CD4-positive, alpha-beta memory T cell (primary cell): Measurements from ENCODE around the gene NAPSA. TPM values are rescaled to one million over a fixed set of nuclear protein-coding genes. Genes with fewer than 3 reads are reported as not detected.

Experiments used
- CTCF ChIA-PET: fragments of 350-600 bp; sonication (Branson Sonifier 250); formaldehyde crosslinking; loops from one replicate; lab custom pipeline; 2021; ENCODE audit warnings: inconsistent platforms; ENCODE audit not compliant: partially characterized antibody; lab: Charles Lee
- POLR2A ChIA-PET: fragments of 350-600 bp; sonication (Branson Sonifier 250); formaldehyde crosslinking; loops from one replicate; lab custom pipeline; 2021; ENCODE audit not compliant: partially characterized antibody; lab: Charles Lee
- DNase-seq, 5 donors: peaks; one replicate each; pipeline versions ENCODE4 v3.0.0 to v3.0.0-alpha.2; 2020 to 2022; ENCODE audit warnings: mixed read lengths in 1 of 5
- H3K27ac ChIP-seq: one replicate; pipeline ENCODE4 v1.7.0; 2013; ENCODE audit warnings: low read depth, low read length
- H3K27me3 ChIP-seq: 2 replicates; pipeline ENCODE4 v1.7.0; 2013; ENCODE audit warnings: mild to moderate bottlenecking, low read length, moderate library complexity; ENCODE audit not compliant: insufficient read depth
- H3K36me3 ChIP-seq: 2 replicates; pipeline ENCODE4 v1.7.0; 2013; ENCODE audit warnings: mild to moderate bottlenecking, low read length, moderate library complexity; ENCODE audit not compliant: insufficient read depth
- H3K4me1 ChIP-seq: 2 replicates; pipeline ENCODE4 v1.7.0; 2013; ENCODE audit warnings: mild to moderate bottlenecking, low read length, moderate library complexity; ENCODE audit not compliant: insufficient read depth
- H3K4me3 ChIP-seq, 2 donors: one replicate each; pipeline ENCODE4 v1.7.0; 2013; ENCODE audit warnings: low read length in 2 of 2, mild to moderate bottlenecking in 1 of 2
- H3K9me3 ChIP-seq, 2 donors: one replicate each; pipeline ENCODE4 v1.7.0; 2013; ENCODE audit warnings: low read length in 2 of 2, control low read depth in 1 of 2; ENCODE audit not compliant: control insufficient read depth in 1 of 2
- H3K27ac Mint-ChIP-seq, 7 donors: one replicate each; pipeline ENCODE4 v1.8.0; 2020 to 2021; ENCODE audit warnings: mixed read lengths in 7 of 7, mild to moderate bottlenecking in 6 of 7, inconsistent platforms in 3 of 7, moderate library complexity in 3 of 7
- H3K27me3 Mint-ChIP-seq, 2 donors: one replicate each; pipeline ENCODE4 v1.8.0; 2020 to 2021; ENCODE audit warnings: mixed read lengths in 2 of 2
- H3K36me3 Mint-ChIP-seq, 2 donors: one replicate each; pipeline ENCODE4 v1.8.0; 2020 to 2021; ENCODE audit warnings: mixed read lengths in 2 of 2, inconsistent platforms in 1 of 2, mild to moderate bottlenecking in 1 of 2
- H3K4me1 Mint-ChIP-seq, 4 donors: one replicate each; pipeline ENCODE4 v1.8.0; 2020 to 2021; ENCODE audit warnings: mixed read lengths in 4 of 4, mild to moderate bottlenecking in 1 of 4
- H3K4me3 Mint-ChIP-seq, 8 donors: one replicate each; pipeline ENCODE4 v1.8.0; 2020 to 2021; ENCODE audit warnings: mixed read lengths in 8 of 8, mild to moderate bottlenecking in 7 of 8, moderate library complexity in 6 of 8, inconsistent platforms in 3 of 8
- H3K9me3 Mint-ChIP-seq, 8 donors: one replicate each; pipeline ENCODE4 v1.8.0; 2020 to 2021; ENCODE audit warnings: mixed read lengths in 8 of 8, mild to moderate bottlenecking in 5 of 8, inconsistent platforms in 3 of 8, moderate library complexity in 1 of 8
- intact Hi-C: fragments of 100-400 bp; cut with micrococcal nuclease; formaldehyde crosslinking; loops from one replicate; pipeline ENCODE4 v1.15.1; 2023
- polyA plus RNA-seq, 2 donors: library from polyadenylated mRNA; unstranded; fragments of 300-500 nt; fragmentation: Illumina TruSeq; gene quantifications; one replicate each; pipeline ENCODE4 v1.2.3, GENCODE V29; 2021
- total RNA-seq, 2 experiments: library from RNA; stranded (reverse); gene quantifications; one replicate each; pipeline ENCODE4 v1.2.3, GENCODE V29; 2021

The NAPSA gene
- total and polyA plus RNA-seq, 4 experiments from 2014 or later, result 0.57 to 6.6 (median 2.7) TPM

GRCh38 chr19:50327013-50327412 is 38.4 kb downstream of the NAPSA start:
- H3K4me3 Mint-ChIP-seq, result peak overlapping the region; percentile 21 to 66 (median 62)
- CTCF ChIA-PET, result no interaction called here
- H3K36me3 Mint-ChIP-seq, result peaks cover 5 to 6% of the 10 kb centered on the region in 2 donors
- H3K4me3 ChIP-seq, result no peak overlapping the region
- peaks cover 48% of the 10 kb centered on the region for H3K4me1 ChIP-seq
- peaks cover 0 to 29% (median 14%) of the 10 kb centered on the region in 8 donors for H3K9me3 Mint-ChIP-seq
- POLR2A ChIA-PET, result no interaction called here
- H3K27ac ChIP-seq, result no peak overlapping the region
- peaks cover 25 to 46% of the 10 kb centered on the region in 2 donors for H3K27me3 Mint-ChIP-seq
- H3K4me1 Mint-ChIP-seq, result peaks cover 30 to 57% (median 44%) of the 10 kb centered on the region in 4 donors
- peaks cover 29% of the 10 kb centered on the region for H3K27me3 ChIP-seq
- peak overlapping the region in 3 of 7 donors; percentile 31 to 78 (median 68) for H3K27ac Mint-ChIP-seq
- intact Hi-C loops, result no loop called here
- no peaks in the 10 kb centered on the region for H3K36me3 ChIP-seq
- no peaks in the 10 kb centered on the region for H3K9me3 ChIP-seq
- no peak for DNase-seq

- DNase-seq, result no peak
- peaks cover 5 to 6% of the 10 kb centered on the region in 2 donors for H3K36me3 Mint-ChIP-seq
- no peak overlapping the region for H3K27ac ChIP-seq
- H3K9me3 ChIP-seq, result no peaks in the 10 kb centered on the region
- H3K9me3 Mint-ChIP-seq, result peaks cover 0 to 24% (median 14%) of the 10 kb centered on the region in 8 donors
- intact Hi-C loops, result no loop called here
- peak overlapping the region in 1 of 8 donors; percentile 58 for H3K4me3 Mint-ChIP-seq
- H3K4me3 ChIP-seq, result no peak overlapping the region
- H3K27me3 ChIP-seq, result peaks cover 29% of the 10 kb centered on the region
- H3K27ac Mint-ChIP-seq, result peak overlapping the region in 1 of 7 donors; percentile 78
- ChIA-PET POLR2A (interaction anchor here (0.6 kb wide), 1 partner anchor 58 kb away, joined by 3 read pairs; the partner anchor contains the start of gene POLD1), CTCF (interaction anchor here (1.1 kb wide), 1 partner anchor 31 kb away, joined by 4 read pairs; no protein-coding TSS in a partner anchor)
- peaks cover 23 to 49% (median 36%) of the 10 kb centered on the region in 4 donors for H3K4me1 Mint-ChIP-seq
- H3K36me3 ChIP-seq, result no peaks in the 10 kb centered on the region
- H3K27me3 Mint-ChIP-seq, result peaks cover 21 to 42% of the 10 kb centered on the region in 2 donors
- peaks cover 40% of the 10 kb centered on the region for H3K4me1 ChIP-seq
Observed at GRCh38 chr19:50326101-50326664, 39.3 kb downstream of the NAPSA start.

DNA sequence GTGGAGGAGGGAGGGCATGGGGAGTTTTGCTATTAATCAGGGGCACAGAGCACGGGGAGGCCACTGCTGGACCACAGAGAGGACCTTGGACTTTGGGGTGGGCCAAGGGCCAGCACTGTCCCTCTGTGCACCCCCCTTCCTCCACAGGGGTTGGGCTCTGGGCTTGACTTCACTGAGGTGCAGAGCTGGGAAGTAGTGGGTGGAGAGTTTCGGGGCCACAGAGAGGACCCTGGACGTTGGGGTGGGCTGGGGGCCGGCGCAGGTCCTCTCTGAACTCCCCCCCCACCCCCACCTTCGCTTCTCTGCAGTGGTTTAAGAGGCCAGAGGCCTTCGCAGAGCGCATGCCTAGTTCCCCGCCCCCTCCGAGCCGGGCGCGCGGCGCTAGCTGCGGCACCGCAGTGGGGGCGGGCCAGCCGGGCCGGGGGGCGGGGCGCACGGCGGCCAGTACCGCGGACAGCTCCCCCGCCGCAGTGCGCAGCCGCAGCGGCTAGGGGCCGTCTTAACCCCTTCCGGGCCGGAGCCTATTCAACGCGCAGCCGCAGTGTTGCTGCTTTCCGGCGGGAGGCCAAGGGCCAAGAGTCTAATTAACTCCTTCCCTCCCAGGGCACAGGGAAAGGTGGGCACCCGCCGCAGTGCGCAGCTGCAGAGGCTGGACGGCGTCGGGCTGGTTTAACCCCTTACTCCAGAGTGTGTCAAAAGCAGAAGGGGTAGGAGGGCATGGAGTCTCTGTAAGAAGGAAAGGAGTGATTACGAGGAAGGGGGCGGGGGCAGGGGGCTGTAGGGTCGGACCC is 39.9 kb downstream of the NAPSA start:
- H3K27ac ChIP-seq, result no peak overlapping the region
- ChIA-PET POLR2A (interaction anchor here (0.6 kb wide), 1 partner anchor 59 kb away, joined by 3 read pairs; the partner anchor contains the start of gene POLD1), CTCF (interaction anchor here (1.1 kb wide), 1 partner anchor 32 kb away, joined by 4 read pairs; no protein-coding TSS in a partner anchor)
- H3K9me3 Mint-ChIP-seq, result peaks cover 0 to 22% (median 13%) of the 10 kb centered on the region in 8 donors
- H3K36me3 ChIP-seq, result no peaks in the 10 kb centered on the region
- H3K27ac Mint-ChIP-seq, result peak overlapping the region in 2 of 7 donors; percentile 30 to 68
- intact Hi-C loops, result no loop called here
- no peaks in the 10 kb centered on the region for H3K9me3 ChIP-seq
- peaks cover 29% of the 10 kb centered on the region for H3K27me3 ChIP-seq
- DNase-seq, result peak; percentile 52 to 73 (median 72)
- H3K4me1 Mint-ChIP-seq, result peaks cover 22 to 42% (median 32%) of the 10 kb centered on the region in 4 donors
- H3K4me3 Mint-ChIP-seq, result peak overlapping the region in 3 of 8 donors; percentile 25 to 58 (median 54)
- peaks cover 33% of the 10 kb centered on the region for H3K4me1 ChIP-seq
- H3K36me3 Mint-ChIP-seq, result peaks cover 5 to 6% of the 10 kb centered on the region in 2 donors
- H3K4me3 ChIP-seq, result no peak overlapping the region
- H3K27me3 Mint-ChIP-seq, result peaks cover 20 to 45% of the 10 kb centered on the region in 2 donors

DNA sequence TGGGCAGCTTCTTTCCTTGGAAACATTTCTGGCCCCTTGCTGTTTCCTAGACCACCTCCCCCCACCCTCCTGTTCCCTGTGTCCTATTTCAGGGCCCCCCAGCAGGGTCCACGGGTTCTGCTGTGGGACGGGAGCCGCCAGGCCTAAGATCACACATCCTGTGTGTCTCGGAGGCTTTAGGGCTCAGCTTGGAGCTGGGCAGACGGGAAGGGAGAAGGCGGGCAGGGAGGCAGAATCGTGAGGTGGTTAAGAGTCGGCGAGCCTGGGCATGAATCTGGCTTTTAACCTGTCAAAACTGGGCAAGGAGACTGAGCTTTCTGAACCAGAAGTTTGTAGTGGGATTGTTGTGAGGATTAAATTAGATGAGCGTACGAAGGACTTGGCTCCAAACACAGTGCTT is 41.1 kb downstream of the NAPSA start:
- Histone ChIP-seq H3K9me3 (no peaks in the 10 kb centered on the region), H3K4me3 (no peak overlapping the region), H3K27me3 (peaks cover 21% of the 10 kb centered on the region), H3K4me1 (peaks cover 22% of the 10 kb centered on the region), H3K27ac (no peak overlapping the region), H3K36me3 (no peaks in the 10 kb centered on the region)
- CTCF ChIA-PET, result no interaction called here
- POLR2A ChIA-PET, result no interaction called here
- H3K9me3 Mint-ChIP-seq, result peaks cover 0 to 18% (median 5%) of the 10 kb centered on the region in 8 donors
- peaks cover 13 to 36% of the 10 kb centered on the region in 2 donors for H3K27me3 Mint-ChIP-seq
- intact Hi-C loops, result no loop called here
- H3K27ac Mint-ChIP-seq, result no peak overlapping the region
- DNase-seq, result no peak
- H3K4me3 Mint-ChIP-seq, result peak overlapping the region in 2 of 8 donors; percentile 13 to 24
- peaks cover 13 to 31% (median 22%) of the 10 kb centered on the region in 4 donors for H3K4me1 Mint-ChIP-seq
- H3K36me3 Mint-ChIP-seq, result peaks cover under 1% of the 10 kb centered on the region in 2 donors

DNA sequence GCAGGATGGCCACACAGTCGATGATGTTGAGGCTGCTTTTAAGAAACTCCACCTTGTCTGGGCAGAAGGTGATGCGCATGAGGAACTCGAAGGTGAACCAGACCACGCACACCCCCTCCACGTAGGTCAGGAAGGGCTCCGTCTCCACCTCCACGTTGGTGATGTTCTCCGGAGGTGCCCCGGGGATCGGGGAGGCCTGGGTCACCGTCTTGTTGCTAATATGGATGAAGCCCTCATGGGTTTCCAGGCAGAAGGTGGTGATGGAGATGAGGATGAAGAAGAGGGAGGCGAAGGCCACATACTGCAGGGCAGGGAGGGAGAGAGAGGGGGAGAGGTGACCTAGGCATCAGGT is 41.7 kb downstream of the NAPSA start:
- POLR2A ChIA-PET, result no interaction called here
- no peak for DNase-seq
- no peaks in the 10 kb centered on the region for H3K9me3 ChIP-seq
- H3K27me3 Mint-ChIP-seq, result peaks cover 16 to 35% of the 10 kb centered on the region in 2 donors
- peaks cover 21% of the 10 kb centered on the region for H3K4me1 ChIP-seq
- intact Hi-C loops, result no loop called here
- CTCF ChIA-PET, result no interaction called here
- H3K4me3 Mint-ChIP-seq, result no peak overlapping the region
- no peaks in the 10 kb centered on the region for H3K36me3 ChIP-seq
- H3K27me3 ChIP-seq, result peaks cover 20% of the 10 kb centered on the region
- H3K27ac Mint-ChIP-seq, result no peak overlapping the region
- no peak overlapping the region for H3K27ac ChIP-seq
- H3K36me3 Mint-ChIP-seq, result no peaks in the 10 kb centered on the region
- no peak overlapping the region for H3K4me3 ChIP-seq
- peaks cover 12 to 26% (median 20%) of the 10 kb centered on the region in 4 donors for H3K4me1 Mint-ChIP-seq
- H3K9me3 Mint-ChIP-seq, result peaks cover 0 to 14% (median 4%) of the 10 kb centered on the region in 8 donors

DNA sequence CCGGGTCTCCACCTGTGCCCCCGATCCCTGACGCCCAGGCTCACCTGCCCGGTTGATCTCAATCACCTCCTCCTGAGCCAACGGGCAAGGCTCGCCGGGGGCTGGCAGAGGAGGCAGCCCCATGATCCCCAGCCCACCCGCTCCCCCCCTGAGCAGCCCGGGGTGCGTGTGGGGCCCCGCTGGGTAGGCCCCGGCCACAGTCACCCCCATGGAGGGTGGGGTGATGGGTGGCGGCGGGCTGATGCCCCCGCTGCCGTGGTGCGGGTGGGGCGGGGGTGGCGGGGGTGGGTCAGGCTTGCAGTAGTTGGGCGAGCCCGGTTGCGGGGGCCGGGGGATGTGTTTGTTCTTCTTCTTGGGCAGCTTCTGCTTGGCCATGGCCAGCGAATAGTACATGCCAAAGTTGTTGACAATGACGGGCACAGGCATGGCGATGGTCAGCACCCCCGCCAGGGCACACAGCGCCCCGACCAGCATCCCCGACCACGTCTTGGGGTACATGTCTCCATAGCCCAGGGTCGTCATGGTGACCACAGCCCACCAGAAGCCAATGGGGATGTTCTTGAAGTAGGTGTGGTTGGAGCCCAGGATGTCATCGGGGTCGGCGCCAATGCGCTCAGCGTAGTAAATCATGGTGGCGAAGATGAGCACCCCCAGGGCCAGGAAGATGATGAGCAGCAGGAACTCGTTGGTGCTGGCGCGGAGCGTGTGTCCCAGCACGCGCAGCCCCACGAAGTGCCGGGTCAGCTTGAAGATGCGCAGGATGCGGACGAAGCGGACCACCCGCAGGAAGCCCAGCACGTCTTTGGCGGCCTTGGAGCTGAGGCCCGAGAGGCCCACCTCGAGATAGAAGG is 42.3 kb downstream of the NAPSA start:
- H3K36me3 Mint-ChIP-seq, result no peaks in the 10 kb centered on the region
- H3K4me3 Mint-ChIP-seq, result no peak overlapping the region
- peaks cover 0 to 14% (median 4%) of the 10 kb centered on the region in 8 donors for H3K9me3 Mint-ChIP-seq
- intact Hi-C loops, result no loop called here
- peaks cover 12 to 26% (median 20%) of the 10 kb centered on the region in 4 donors for H3K4me1 Mint-ChIP-seq
- H3K4me1 ChIP-seq, result peaks cover 21% of the 10 kb centered on the region
- H3K27ac Mint-ChIP-seq, result no peak overlapping the region
- CTCF ChIA-PET, result no interaction called here
- no peaks in the 10 kb centered on the region for H3K36me3 ChIP-seq
- no peaks in the 10 kb centered on the region for H3K9me3 ChIP-seq
- POLR2A ChIA-PET, result no interaction called here
- H3K27me3 ChIP-seq, result peaks cover 20% of the 10 kb centered on the region
- no peak overlapping the region for H3K27ac ChIP-seq
- DNase-seq, result no peak
- no peak overlapping the region for H3K4me3 ChIP-seq
- H3K27me3 Mint-ChIP-seq, result peaks cover 16 to 38% of the 10 kb centered on the region in 2 donors
